ENCODE measurements around the gene DRC7.

DNA sequence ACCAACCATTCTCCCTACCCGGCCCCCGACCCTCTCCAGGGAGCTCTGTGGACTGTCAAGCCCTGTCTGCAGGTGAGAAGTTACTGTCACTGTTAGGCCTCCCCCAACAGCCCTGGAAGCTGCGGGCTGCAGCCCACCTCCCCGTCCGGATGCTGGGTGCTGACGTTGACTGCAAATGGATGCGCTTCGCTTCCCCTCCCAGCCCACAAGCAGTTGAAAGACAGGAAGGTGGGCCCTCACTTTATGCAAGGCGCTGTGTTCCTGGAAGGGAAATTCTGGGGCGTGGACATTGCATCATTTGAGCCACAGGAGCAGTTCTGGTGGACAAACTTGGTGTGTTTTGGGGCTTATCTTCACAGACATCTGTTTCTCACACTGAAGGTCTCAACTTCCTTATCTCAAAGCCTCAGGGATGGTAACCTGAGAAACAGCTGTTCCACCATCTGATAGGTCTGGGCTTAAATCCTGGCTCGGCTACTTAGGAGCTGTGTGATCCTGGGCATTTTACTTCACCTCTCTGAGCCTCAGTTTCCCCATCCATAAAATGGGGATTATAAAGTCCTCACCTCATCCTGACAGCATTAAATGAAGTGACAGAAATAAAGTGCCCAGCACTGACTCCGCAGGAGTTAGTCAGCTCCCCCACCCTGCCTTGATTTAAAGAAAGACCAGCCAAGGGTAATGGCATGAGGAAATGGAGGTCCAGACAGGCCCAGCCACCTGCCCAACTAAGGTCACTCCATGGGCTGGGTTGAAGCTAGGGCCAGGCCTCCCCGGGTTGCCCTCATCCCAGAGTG is 4.6 kb upstream of the DRC7 start:
- TF ChIP-seq, protein P1, sequence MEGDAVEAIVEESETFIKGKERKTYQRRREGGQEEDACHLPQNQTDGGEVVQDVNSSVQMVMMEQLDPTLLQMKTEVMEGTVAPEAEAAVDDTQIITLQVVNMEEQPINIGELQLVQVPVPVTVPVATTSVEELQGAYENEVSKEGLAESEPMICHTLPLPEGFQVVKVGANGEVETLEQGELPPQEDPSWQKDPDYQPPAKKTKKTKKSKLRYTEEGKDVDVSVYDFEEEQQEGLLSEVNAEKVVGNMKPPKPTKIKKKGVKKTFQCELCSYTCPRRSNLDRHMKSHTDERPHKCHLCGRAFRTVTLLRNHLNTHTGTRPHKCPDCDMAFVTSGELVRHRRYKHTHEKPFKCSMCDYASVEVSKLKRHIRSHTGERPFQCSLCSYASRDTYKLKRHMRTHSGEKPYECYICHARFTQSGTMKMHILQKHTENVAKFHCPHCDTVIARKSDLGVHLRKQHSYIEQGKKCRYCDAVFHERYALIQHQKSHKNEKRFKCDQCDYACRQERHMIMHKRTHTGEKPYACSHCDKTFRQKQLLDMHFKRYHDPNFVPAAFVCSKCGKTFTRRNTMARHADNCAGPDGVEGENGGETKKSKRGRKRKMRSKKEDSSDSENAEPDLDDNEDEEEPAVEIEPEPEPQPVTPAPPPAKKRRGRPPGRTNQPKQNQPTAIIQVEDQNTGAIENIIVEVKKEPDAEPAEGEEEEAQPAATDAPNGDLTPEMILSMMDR (conservative IDR thresholded peaks at IDR 0.05): no peak
- TF ChIP-seq ZFX (IDR thresholded peaks at IDR 0.05): no peak

All from C4-2B (cell line).